GM15510 (cell line): ENCODE measurements around the gene GLA.

Source experiments
- POLR2A ChIP-seq: IDR thresholded peaks from 3 replicates; pipeline ENCODE4 v1.6.1; 2011; ENCODE audit warnings: borderline replicate concordance; ENCODE audit not compliant: insufficient read length; ENCODE audit errors: extremely low read depth

The GLA gene

DNA sequence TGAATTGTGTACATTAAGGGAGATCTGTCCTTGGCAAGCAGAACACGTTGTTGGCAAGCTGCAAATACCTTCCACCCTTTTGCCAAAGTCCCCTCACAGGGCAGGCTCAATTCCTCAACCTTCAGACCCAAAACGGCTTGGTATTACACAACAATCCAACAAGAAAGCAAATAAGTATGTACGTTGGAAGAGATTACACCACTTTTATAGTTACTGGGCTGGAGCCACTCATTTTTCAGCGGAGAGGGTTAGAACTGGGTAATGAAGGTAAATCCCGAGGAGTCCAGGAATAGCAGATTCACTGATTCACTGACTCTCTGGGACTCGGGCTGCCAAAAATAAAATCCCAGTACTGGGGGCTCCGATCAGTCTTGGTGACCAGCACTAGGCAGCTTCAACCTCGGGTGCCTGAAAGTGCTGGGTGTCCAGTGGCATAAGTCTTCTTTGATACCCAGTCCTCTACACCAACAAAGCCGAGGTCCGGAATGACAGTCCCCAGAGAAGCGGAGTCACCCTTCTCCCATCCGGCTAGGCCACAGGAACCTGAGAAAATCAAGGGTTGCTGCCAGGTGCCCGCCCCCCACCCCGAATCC is 59.8 kb downstream of the GLA start:
- TF ChIP-seq POLR2A, result no peak
